Breast epithelium (tissue), 4 donors: ENCODE measurements around the gene PSMB2. TPM values are rescaled to one million over a fixed set of nuclear protein-coding genes. Genes with fewer than 3 reads are reported as not detected.
A peak's percentile ranks its signal among the peaks of the same experiment; 100 is the strongest.

ENCODE experiments used
- DNase-seq, 2 donors: peaks; one replicate each; pipeline ENCODE4 v3.0.0-alpha.2; 2019; ENCODE audit warnings: low spot score in 2 of 2
- H3K27ac ChIP-seq, 2 donors: fragments of 200-600 bp; sonication (generic) in 1 of 2; one replicate each; pipeline ENCODE4 v1.5.1; 2016 to 2019; ENCODE audit warnings: mild to moderate bottlenecking in 1 of 2
- H3K27me3 ChIP-seq, 2 donors: fragments of 200-600 bp; sonication (generic) in 1 of 2; one replicate each; pipeline versions ENCODE4 v1.5.1 to v1.6.0; 2017 to 2019; ENCODE audit warnings: control low read depth in 1 of 2, mild to moderate bottlenecking in 1 of 2
- H3K36me3 ChIP-seq: fragments of 200-600 bp; one replicate; pipeline ENCODE4 v1.5.1; 2019
- H3K4me1 ChIP-seq, 2 donors: fragments of 200-600 bp; sonication (generic); one replicate each; pipeline ENCODE4 v1.5.1; 2016 to 2019; ENCODE audit warnings: control low read depth in 1 of 2
- H3K4me3 ChIP-seq, 3 donors: fragments of 200-600 bp; sonication (generic); 1 replicate in 2 of 3; 2 replicates in 1 of 3; pipeline ENCODE4 v1.5.1; 2016 to 2019; ENCODE audit warnings: mild to moderate bottlenecking in 3 of 3, moderate library complexity in 2 of 3
- H3K9me3 ChIP-seq, 2 donors: fragments of 200-600 bp; sonication (generic) in 1 of 2; one replicate each; pipeline ENCODE4 v1.5.1; 2016 to 2019; ENCODE audit warnings: control low read depth in 1 of 2
- POLR2A ChIP-seq: fragments of 450-650 bp; IDR thresholded peaks from one replicate; pipeline ENCODE4 v1.6.1; 2016; ENCODE audit warnings: antibody characterized with exemption, mild to moderate bottlenecking, moderate library complexity
- POLR2AphosphoS5 ChIP-seq, 3 donors: sonication (generic); formaldehyde crosslinking; IDR thresholded peaks; one replicate each; pipeline ENCODE4 v1.6.1; 2017; ENCODE audit warnings: antibody characterized with exemption in 3 of 3
- intact Hi-C: fragments of 100-400 bp; cut with DNase I; formaldehyde crosslinking; loops from one replicate; pipeline ENCODE4 v1.15.1; 2023; ENCODE audit warnings: low total_unique reads
- total RNA-seq, 3 donors: library from RNA; depleted of rRNA; stranded (reverse); fragments of >200 nt; gene quantifications; one replicate each; pipeline ENCODE4 v1.1.0, GENCODE V29; 2016
- TF ChIP-seq, protein P1 (sequence below), 3 donors: fragments of 450-650 bp; IDR thresholded peaks; one replicate each; pipeline ENCODE4 v1.5.1; 2016 to 2017; ENCODE audit warnings: antibody characterized with exemption in 3 of 3, mild to moderate bottlenecking in 3 of 3, moderate library complexity in 3 of 3

Gene PSMB2
- total RNA-seq, 3 donors from 2014 or later, result 26.7 to 31.8 (median 31.5) TPM

DNA sequence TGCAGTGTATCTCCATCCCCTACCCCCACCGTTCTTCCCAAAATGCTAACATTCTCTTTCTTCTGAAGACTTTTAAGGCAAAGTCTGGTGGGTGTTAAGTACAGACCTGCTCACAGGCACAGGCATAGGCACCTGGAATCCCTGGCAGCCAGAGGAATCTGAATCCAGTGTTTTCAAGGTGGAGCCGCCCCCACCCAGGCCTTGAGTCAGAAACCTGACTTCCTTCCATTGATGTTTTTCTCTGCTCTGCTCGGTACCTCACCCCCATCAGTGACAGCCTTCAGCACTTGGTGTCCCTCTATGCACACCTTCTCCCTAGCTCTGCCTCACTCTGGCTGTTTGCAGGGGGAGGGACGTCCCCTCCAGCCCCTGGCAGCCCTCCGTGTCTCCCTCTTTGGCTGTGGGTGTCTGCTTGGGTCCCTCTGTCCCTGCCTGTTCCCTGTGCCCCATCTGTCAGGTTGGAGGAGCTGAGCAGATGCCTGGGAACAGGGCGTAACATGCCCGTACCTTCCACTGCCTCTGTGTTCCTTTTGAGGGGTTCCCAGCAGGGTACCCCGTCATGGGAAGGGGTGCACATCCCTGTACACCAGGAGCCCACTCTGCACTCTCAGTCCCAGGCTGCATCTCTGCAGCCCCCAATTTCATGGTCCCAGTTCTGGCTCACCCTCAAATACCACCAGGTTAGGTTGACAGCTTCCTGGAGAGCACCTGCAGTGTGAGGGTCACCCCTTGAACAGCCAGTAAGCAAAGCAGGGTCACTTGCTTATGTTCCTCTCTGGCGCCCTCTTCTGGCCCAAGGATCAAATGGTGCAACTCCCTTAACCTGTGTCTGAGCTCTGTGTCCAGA is 77.1 kb downstream of the PSMB2 start:
- no peak for TF ChIP-seq POLR2A
- TF ChIP-seq, protein P1, sequence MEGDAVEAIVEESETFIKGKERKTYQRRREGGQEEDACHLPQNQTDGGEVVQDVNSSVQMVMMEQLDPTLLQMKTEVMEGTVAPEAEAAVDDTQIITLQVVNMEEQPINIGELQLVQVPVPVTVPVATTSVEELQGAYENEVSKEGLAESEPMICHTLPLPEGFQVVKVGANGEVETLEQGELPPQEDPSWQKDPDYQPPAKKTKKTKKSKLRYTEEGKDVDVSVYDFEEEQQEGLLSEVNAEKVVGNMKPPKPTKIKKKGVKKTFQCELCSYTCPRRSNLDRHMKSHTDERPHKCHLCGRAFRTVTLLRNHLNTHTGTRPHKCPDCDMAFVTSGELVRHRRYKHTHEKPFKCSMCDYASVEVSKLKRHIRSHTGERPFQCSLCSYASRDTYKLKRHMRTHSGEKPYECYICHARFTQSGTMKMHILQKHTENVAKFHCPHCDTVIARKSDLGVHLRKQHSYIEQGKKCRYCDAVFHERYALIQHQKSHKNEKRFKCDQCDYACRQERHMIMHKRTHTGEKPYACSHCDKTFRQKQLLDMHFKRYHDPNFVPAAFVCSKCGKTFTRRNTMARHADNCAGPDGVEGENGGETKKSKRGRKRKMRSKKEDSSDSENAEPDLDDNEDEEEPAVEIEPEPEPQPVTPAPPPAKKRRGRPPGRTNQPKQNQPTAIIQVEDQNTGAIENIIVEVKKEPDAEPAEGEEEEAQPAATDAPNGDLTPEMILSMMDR (IDR thresholded peaks at IDR 0.05), result peak; percentile 34 to 68 (median 57)
- peak; percentile 60 to 81 for DNase-seq
- Histone ChIP-seq H3K27ac (no peak overlapping the region), H3K4me3 (no peak overlapping the region), H3K27me3 (no peaks in the 10 kb centered on the region), H3K9me3 (no peaks in the 10 kb centered on the region), H3K36me3 (no peaks in the 10 kb centered on the region), H3K4me1 (peaks cover 0 to 5% of the 10 kb centered on the region in 2 donors)
- intact Hi-C loops, result loop anchor here (10.0 kb wide), 1 partner anchor 119 kb away; no protein-coding TSS in a partner anchor

DNA sequence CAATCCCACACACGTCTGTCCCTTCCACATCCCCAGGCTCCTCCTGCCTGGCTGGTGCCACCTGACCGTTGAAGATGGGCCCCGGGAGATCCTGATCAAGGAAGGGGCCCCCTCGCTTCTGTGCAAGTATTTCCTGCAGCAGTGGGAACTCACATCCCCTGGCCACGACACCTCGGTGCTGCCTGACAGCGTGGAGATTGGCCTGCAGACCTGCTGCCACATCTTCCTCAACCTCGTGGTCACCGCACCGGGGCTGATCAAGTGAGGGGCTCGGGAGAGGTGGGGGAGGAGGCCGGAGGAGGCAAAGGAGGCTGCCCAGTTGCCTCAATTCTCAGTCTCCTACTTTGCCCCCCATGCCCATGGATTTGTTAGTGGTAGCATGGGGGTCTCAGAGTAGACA is 78.2 kb downstream of the PSMB2 start:
- TF ChIP-seq POLR2AphosphoS5 (IDR thresholded peaks at IDR 0.05) (no peak), POLR2A (no peak)
- TF ChIP-seq, protein P1 (IDR thresholded peaks at IDR 0.05), result no peak
- H3K27me3 ChIP-seq, result no peaks in the 10 kb centered on the region
- H3K4me3 ChIP-seq, result no peak overlapping the region
- H3K9me3 ChIP-seq, result no peaks in the 10 kb centered on the region
- no peak for DNase-seq
- H3K4me1 ChIP-seq, result peaks cover 0 to 6% of the 10 kb centered on the region in 2 donors
- no peak overlapping the region for H3K27ac ChIP-seq
- intact Hi-C loops, result loop anchor here (10.0 kb wide), 1 partner anchor 118 kb away; no protein-coding TSS in a partner anchor
- no peaks in the 10 kb centered on the region for H3K36me3 ChIP-seq

DNA sequence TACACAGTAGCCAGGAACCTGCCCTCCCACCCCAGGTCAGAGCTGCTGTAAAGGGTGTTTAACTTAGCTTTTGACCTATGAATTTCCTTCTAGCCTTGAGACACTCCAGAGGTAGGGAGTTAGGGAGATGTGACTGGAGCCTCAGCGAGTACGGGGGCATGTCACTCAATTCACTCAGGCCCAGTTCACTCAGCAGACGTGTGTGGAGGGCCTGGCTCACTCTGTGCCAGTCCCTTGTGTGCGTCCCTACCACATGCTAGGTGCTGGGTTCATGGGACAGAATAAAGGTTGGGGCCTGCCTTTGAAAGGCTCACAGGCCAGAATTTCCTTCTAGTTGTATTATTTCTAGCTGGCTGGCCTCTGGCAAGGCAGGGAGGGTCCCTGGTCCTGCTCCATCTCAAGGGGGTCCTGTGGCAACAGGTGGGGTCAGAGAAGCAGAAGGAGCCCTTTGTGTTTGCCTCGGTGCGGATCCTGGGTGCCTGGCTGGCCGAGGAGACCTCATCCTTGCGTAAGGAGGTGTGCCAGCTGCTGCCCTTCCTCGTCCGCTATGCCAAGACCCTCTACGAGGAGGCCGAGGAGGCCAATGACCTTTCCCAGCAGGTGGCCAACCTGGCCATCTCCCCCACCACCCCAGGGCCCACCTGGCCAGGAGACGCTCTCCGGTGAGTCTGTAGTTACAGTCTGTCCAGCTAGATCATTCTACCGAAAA is 79.2 kb downstream of the PSMB2 start:
- Histone ChIP-seq H3K36me3 (no peaks in the 10 kb centered on the region), H3K9me3 (no peaks in the 10 kb centered on the region), H3K27me3 (no peaks in the 10 kb centered on the region), H3K4me3 (no peak overlapping the region), H3K4me1 (peaks cover 0 to 8% of the 10 kb centered on the region in 2 donors), H3K27ac (no peak overlapping the region)
- TF ChIP-seq, protein P1 (IDR thresholded peaks at IDR 0.05), result no peak
- TF ChIP-seq POLR2A, result no peak
- TF ChIP-seq POLR2AphosphoS5 (IDR thresholded peaks at IDR 0.05), result no peak
- intact Hi-C loops, result loop anchor here (10.0 kb wide), 1 partner anchor 117 kb away; no protein-coding TSS in a partner anchor
- DNase-seq, result no peak

DNA sequence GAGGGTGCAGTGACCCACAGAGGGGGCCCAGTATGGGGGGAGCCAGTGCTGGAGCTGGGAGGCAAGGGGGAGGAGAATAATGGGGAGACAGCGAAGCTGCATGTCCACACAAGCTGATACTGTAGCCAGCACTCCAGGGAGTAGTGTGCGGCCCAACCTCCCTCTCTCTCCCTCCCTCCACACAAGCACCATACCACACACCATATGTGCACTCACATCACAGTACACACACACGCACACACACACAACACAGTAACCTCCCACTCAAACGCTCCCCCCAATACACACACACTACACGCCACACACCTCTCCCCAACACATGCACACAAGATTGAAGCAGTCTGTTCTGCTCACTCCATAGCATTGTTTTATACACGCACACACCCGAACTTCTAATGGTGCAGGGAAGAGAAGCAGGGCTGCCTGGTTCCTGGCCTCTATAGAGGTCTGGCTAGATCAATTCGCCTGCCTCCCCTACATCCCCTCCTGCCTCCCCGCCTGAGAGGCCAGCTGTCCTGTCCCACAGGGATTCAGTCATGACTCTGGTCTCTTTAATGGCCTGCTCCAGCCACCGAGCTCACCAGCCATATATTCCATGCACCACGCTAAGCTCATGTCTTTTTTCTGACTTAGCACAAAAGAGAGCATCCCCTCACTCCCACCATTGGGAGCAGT is 79.9 kb downstream of the PSMB2 start:
- no peaks in the 10 kb centered on the region for H3K27me3 ChIP-seq
- no peaks in the 10 kb centered on the region for H3K9me3 ChIP-seq
- intact Hi-C loops, result loop anchor here (10.0 kb wide), 1 partner anchor 117 kb away; no protein-coding TSS in a partner anchor
- H3K4me3 ChIP-seq, result peak overlapping the region in 2 of 3 donors; percentile 25 to 48
- H3K36me3 ChIP-seq, result no peaks in the 10 kb centered on the region
- TF ChIP-seq POLR2AphosphoS5 (IDR thresholded peaks at IDR 0.05) (no peak), POLR2A (no peak)
- TF ChIP-seq, protein P1 (IDR thresholded peaks at IDR 0.05), result no peak
- DNase-seq, result no peak
- peak overlapping the region; percentile 29 to 41 for H3K27ac ChIP-seq
- H3K4me1 ChIP-seq, result peaks cover 0 to 9% of the 10 kb centered on the region in 2 donors
